Upper lobe of left lung (tissue), 6 donors: ENCODE measurements around the gene TNFRSF12A. TPM values are rescaled to one million over a fixed set of nuclear protein-coding genes. Genes with fewer than 3 reads are reported as not detected.

Experiments
- ATAC-seq, 2 donors: fragments of 200-7000 bp; cut with Tn5 transposase; one replicate each; pipeline ENCODE4 v1.9.1; 2022; ENCODE audit warnings: mild to moderate bottlenecking in 2 of 2, moderate library complexity in 2 of 2; ENCODE audit not compliant: low FRiP score in 2 of 2
- DNase-seq, 2 donors: peaks; one replicate each; pipeline ENCODE4 v3.0.0-alpha.2; 2019 to 2020
- H3K27ac ChIP-seq, 4 donors: fragments of 200-600 bp; sonication (generic); one replicate each; pipeline ENCODE4 v1.5.1; 2016 to 2019
- H3K27me3 ChIP-seq, 4 donors: fragments of 200-600 bp; sonication (generic); one replicate each; pipeline ENCODE4 v1.5.1; 2017 to 2019
- H3K36me3 ChIP-seq, 4 donors: fragments of 200-600 bp; sonication (generic); one replicate each; pipeline ENCODE4 v1.5.1; 2016 to 2019
- H3K4me1 ChIP-seq, 4 donors: fragments of 200-600 bp; sonication (generic); one replicate each; pipeline ENCODE4 v1.5.1; 2018 to 2019
- H3K4me3 ChIP-seq, 4 donors: fragments of 200-600 bp; sonication (generic); one replicate each; pipeline ENCODE4 v1.5.1; 2017 to 2019; ENCODE audit warnings: mild to moderate bottlenecking in 2 of 4, moderate library complexity in 1 of 4
- H3K9me3 ChIP-seq, 4 donors: fragments of 200-600 bp; sonication (generic); one replicate each; pipeline ENCODE4 v1.5.1; 2018 to 2019
- CTCF ChIP-seq, 6 experiments: fragments of 450-650 bp in 4 of 6; fragments of 200-600 bp in 2 of 6; sonication (generic) in 2 of 6; IDR thresholded peaks; one replicate each; pipeline ENCODE4 v1.5.1; 2016 to 2019; ENCODE audit warnings: antibody characterized with exemption in 6 of 6
- EP300 ChIP-seq, 4 donors: sonication (generic); formaldehyde crosslinking; IDR thresholded peaks; one replicate each; pipeline ENCODE4 v1.5.1; 2017; ENCODE audit warnings: antibody characterized with exemption in 4 of 4, control low read depth in 2 of 4
- POLR2A ChIP-seq, 4 donors: fragments of 450-650 bp; IDR thresholded peaks; one replicate each; pipeline ENCODE4 v1.5.1; 2016 to 2017; ENCODE audit warnings: antibody characterized with exemption in 4 of 4, mild to moderate bottlenecking in 2 of 4
- POLR2AphosphoS5 ChIP-seq, 2 donors: sonication (generic); formaldehyde crosslinking; IDR thresholded peaks; one replicate each; pipeline ENCODE4 v1.5.1; 2017; ENCODE audit warnings: antibody characterized with exemption in 2 of 2
- WGBS, 2 donors: methylation state at CpG; one replicate each; pipeline ENCODE4 v1.1.5; 2017 to 2018; 5-methylcytosine and 5-hydroxymethylcytosine counted together
- total RNA-seq, 6 donors: library from RNA; depleted of rRNA in 4 of 6; stranded (reverse); fragments of >200 nt in 4 of 6; gene quantifications; one replicate each; pipeline versions ENCODE4 v1.1.0 to v1.2.1, GENCODE V29; 2016 to 2021
- donor health status: DM: no; HTN: no; CAD: no; lungs with moderate emphysema.
- donor health status: DM: no; HTN: yes; CAD: no; lungs with severe emphysema.

The TNFRSF12A gene
- total RNA-seq, 6 donors from 2014 or later: 37.7 to 431 (median 76.5) TPM

- peaks cover 16 to 35% (median 20%) of the 10 kb centered on the region in 4 donors for H3K4me1 ChIP-seq
- no peak overlapping the region for H3K4me3 ChIP-seq
- H3K36me3 ChIP-seq: no peaks in the 10 kb centered on the region
- no peak overlapping the region for H3K27ac ChIP-seq
- 83 to 87% methylated on average over 3 to 5 of the region's 5 CpGs for WGBS, 2 donors
- DNase-seq (peak in 1 of 2 donors; percentile 40), ATAC-seq (no peak)
- TF ChIP-seq EP300 (IDR thresholded peaks at IDR 0.05): no peak
- no peak for TF ChIP-seq POLR2AphosphoS5 (IDR thresholded peaks at IDR 0.05)
- TF ChIP-seq CTCF (IDR thresholded peaks at IDR 0.05): no peak
- no peak for TF ChIP-seq POLR2A (IDR thresholded peaks at IDR 0.05)
- H3K27me3 ChIP-seq: peaks cover 0 to 3% (median 0%) of the 10 kb centered on the region in 4 donors
- H3K9me3 ChIP-seq: no peaks in the 10 kb centered on the region
These were observed 47.1 kb upstream of the TNFRSF12A start for GRCh38 chr16:2973093-2973492.

- ATAC-seq: no peak
- Histone ChIP-seq H3K4me1 (peaks cover 9 to 34% (median 13%) of the 10 kb centered on the region in 4 donors), H3K36me3 (no peaks in the 10 kb centered on the region), H3K4me3 (no peak overlapping the region), H3K9me3 (no peaks in the 10 kb centered on the region), H3K27ac (no peak overlapping the region), H3K27me3 (no peaks in the 10 kb centered on the region)
- peak in 1 of 2 donors; percentile 79 for DNase-seq
- TF ChIP-seq CTCF (IDR thresholded peaks at IDR 0.05) (no peak), EP300 (IDR thresholded peaks at IDR 0.05) (no peak), POLR2A (IDR thresholded peaks at IDR 0.05) (no peak), POLR2AphosphoS5 (IDR thresholded peaks at IDR 0.05) (no peak)
- 84 to 87% methylated on average over 6 to 7 of the region's 17 CpGs for WGBS, 2 donors
These were observed 46.4 kb upstream of the TNFRSF12A start for GRCh38 chr16:2973605-2974318.

- TF ChIP-seq CTCF (IDR thresholded peaks at IDR 0.05) (no peak), EP300 (IDR thresholded peaks at IDR 0.05) (no peak), POLR2AphosphoS5 (IDR thresholded peaks at IDR 0.05) (no peak), POLR2A (IDR thresholded peaks at IDR 0.05) (no peak)
- H3K9me3 ChIP-seq: no peaks in the 10 kb centered on the region
- H3K4me1 ChIP-seq: peaks cover 9 to 31% (median 12%) of the 10 kb centered on the region in 4 donors
- WGBS, 2 donors: 95 to 97% methylated on average over 8 to 13 of the region's 15 CpGs
- H3K27me3 ChIP-seq: no peaks in the 10 kb centered on the region
- H3K4me3 ChIP-seq: no peak overlapping the region
- ATAC-seq: no peak
- DNase-seq: peak in 1 of 2 donors; percentile 66
- no peaks in the 10 kb centered on the region for H3K36me3 ChIP-seq
- no peak overlapping the region for H3K27ac ChIP-seq
These were observed 45.7 kb upstream of the TNFRSF12A start for GRCh38 chr16:2974319-2975056.

GRCh38 chr16:2975161-2975795 is 44.9 kb upstream of the TNFRSF12A start:
- no peak for TF ChIP-seq POLR2AphosphoS5 (IDR thresholded peaks at IDR 0.05)
- no peak for TF ChIP-seq EP300 (IDR thresholded peaks at IDR 0.05)
- TF ChIP-seq POLR2A (IDR thresholded peaks at IDR 0.05): no peak
- TF ChIP-seq CTCF (IDR thresholded peaks at IDR 0.05): no peak
- Histone ChIP-seq H3K36me3 (no peaks in the 10 kb centered on the region), H3K27me3 (no peaks in the 10 kb centered on the region), H3K9me3 (no peaks in the 10 kb centered on the region), H3K27ac (no peak overlapping the region), H3K4me1 (peaks cover 9 to 31% (median 14%) of the 10 kb centered on the region in 4 donors), H3K4me3 (no peak overlapping the region)
- DNase-seq (peak in 1 of 2 donors; percentile 82), ATAC-seq (no peak)
- WGBS, 2 donors: 91 to 97% methylated on average over 13 to 25 of the region's 28 CpGs
